ENCODE measurements around the gene AHRR.

The AHRR gene

GRCh38 chr5:431001-431710 lies 109.6 kb downstream of the AHRR start:
- Histone ChIP-seq H3K27ac (ENCODE audit: low read depth, low read length) (no peak overlapping the region), H3K9ac (ENCODE audit: low read depth, low read length) (no peak overlapping the region), H3K36me3 (ENCODE audit: control insufficient read depth, insufficient read depth, low read length) (no peaks in the 10 kb centered on the region), H3K9me3 (ENCODE audit: control insufficient read depth, insufficient read depth, low read length) (no peaks in the 10 kb centered on the region), H3K27me3 (ENCODE audit: control insufficient read depth, insufficient read depth, low read length) (no peaks in the 10 kb centered on the region), H3K4me1 (ENCODE audit: control insufficient read depth, insufficient read depth, low read length) (no peaks in the 10 kb centered on the region), H3K4me3 (ENCODE audit: low read depth, low read length) (no peak overlapping the region)

DNA sequence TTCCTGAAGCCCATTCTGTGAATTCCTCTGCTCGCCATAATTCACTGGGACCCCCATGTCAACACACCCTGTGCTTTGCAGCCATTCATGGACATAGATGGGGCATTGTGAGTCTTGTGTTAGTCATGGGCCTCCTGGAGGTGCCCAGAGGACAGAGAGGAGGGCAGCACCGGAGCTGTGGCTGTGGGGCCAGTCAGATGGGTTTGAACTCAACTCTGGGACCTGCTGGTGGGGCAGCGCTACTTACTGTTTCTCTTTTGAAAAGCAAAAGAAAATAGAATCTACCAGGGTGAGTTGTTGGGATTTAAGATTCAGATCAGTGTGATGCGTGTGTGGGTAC lies 110.2 kb downstream of the AHRR start:
- Histone ChIP-seq H3K36me3 (ENCODE audit: control insufficient read depth, insufficient read depth, low read length) (no peaks in the 10 kb centered on the region), H3K27me3 (ENCODE audit: control insufficient read depth, insufficient read depth, low read length) (no peaks in the 10 kb centered on the region), H3K9ac (ENCODE audit: low read depth, low read length) (no peak overlapping the region), H3K4me1 (ENCODE audit: control insufficient read depth, insufficient read depth, low read length) (no peaks in the 10 kb centered on the region), H3K4me3 (ENCODE audit: low read depth, low read length) (no peak overlapping the region), H3K9me3 (ENCODE audit: control insufficient read depth, insufficient read depth, low read length) (no peaks in the 10 kb centered on the region), H3K27ac (ENCODE audit: low read depth, low read length) (no peak overlapping the region)

- no peak overlapping the region for H3K27ac ChIP-seq (ENCODE audit: low read depth, low read length)
- H3K27me3 ChIP-seq (ENCODE audit: control insufficient read depth, insufficient read depth, low read length): no peaks in the 10 kb centered on the region
- H3K36me3 ChIP-seq (ENCODE audit: control insufficient read depth, insufficient read depth, low read length): no peaks in the 10 kb centered on the region
- no peaks in the 10 kb centered on the region for H3K9me3 ChIP-seq (ENCODE audit: control insufficient read depth, insufficient read depth, low read length)
- H3K4me1 ChIP-seq (ENCODE audit: control insufficient read depth, insufficient read depth, low read length): no peaks in the 10 kb centered on the region
- no peak overlapping the region for H3K4me3 ChIP-seq (ENCODE audit: low read depth, low read length)
- no peak overlapping the region for H3K9ac ChIP-seq (ENCODE audit: low read depth, low read length)
These were observed 110.8 kb downstream of the AHRR start for GRCh38 chr5:432201-432927.

GRCh38 chr5:432928-433791 lies 111.6 kb downstream of the AHRR start:
- Histone ChIP-seq H3K27me3 (ENCODE audit: control insufficient read depth, insufficient read depth, low read length) (no peaks in the 10 kb centered on the region), H3K36me3 (ENCODE audit: control insufficient read depth, insufficient read depth, low read length) (no peaks in the 10 kb centered on the region), H3K9me3 (ENCODE audit: control insufficient read depth, insufficient read depth, low read length) (no peaks in the 10 kb centered on the region), H3K27ac (ENCODE audit: low read depth, low read length) (no peak overlapping the region), H3K4me3 (ENCODE audit: low read depth, low read length) (no peak overlapping the region), H3K9ac (ENCODE audit: low read depth, low read length) (no peak overlapping the region), H3K4me1 (ENCODE audit: control insufficient read depth, insufficient read depth, low read length) (no peaks in the 10 kb centered on the region)

- H3K9me3 ChIP-seq (ENCODE audit: control insufficient read depth, insufficient read depth, low read length): no peaks in the 10 kb centered on the region
- no peak overlapping the region for H3K27ac ChIP-seq (ENCODE audit: low read depth, low read length)
- H3K4me3 ChIP-seq (ENCODE audit: low read depth, low read length): no peak overlapping the region
- H3K9ac ChIP-seq (ENCODE audit: low read depth, low read length): no peak overlapping the region
- no peaks in the 10 kb centered on the region for H3K4me1 ChIP-seq (ENCODE audit: control insufficient read depth, insufficient read depth, low read length)
- no peaks in the 10 kb centered on the region for H3K27me3 ChIP-seq (ENCODE audit: control insufficient read depth, insufficient read depth, low read length)
- no peaks in the 10 kb centered on the region for H3K36me3 ChIP-seq (ENCODE audit: control insufficient read depth, insufficient read depth, low read length)
These were observed 112.3 kb downstream of the AHRR start for GRCh38 chr5:433836-434235.

DNA sequence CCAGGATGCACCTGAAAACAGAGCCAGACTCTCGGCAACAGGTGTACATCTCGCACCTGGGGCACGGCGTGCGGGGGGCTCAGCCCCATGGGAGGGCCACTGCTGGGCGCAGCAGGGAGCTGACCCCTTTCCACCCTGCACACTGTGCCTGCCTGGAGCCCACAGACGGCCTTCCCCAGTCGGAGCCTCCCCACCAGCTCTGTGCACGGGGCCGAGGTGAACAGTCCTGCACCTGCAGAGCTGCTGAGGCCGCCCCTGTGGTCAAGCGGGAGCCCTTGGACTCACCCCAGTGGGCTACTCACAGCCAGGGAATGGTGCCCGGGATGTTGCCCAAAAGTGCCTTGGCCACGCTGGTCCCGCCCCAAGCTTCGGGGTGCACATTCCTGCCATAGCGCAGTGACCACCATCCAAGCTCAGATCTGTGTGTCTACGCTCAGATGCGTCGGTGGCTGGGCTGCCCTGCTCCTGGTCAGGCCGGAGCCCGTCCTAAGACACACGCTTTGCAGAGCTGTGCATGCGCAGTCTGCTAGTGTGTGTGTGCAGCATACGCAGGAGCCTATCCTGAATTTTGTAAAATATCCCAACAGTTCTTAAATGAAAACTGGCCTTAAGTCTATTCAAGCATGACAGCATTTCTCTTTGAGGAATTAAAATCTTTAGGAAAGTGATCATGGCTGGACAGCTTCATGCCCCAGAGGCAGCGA lies 113.1 kb downstream of the AHRR start:
- Histone ChIP-seq H3K27me3 (ENCODE audit: control insufficient read depth, insufficient read depth, low read length) (no peaks in the 10 kb centered on the region), H3K9ac (ENCODE audit: low read depth, low read length) (no peak overlapping the region), H3K4me1 (ENCODE audit: control insufficient read depth, insufficient read depth, low read length) (no peaks in the 10 kb centered on the region), H3K27ac (ENCODE audit: low read depth, low read length) (no peak overlapping the region), H3K4me3 (ENCODE audit: low read depth, low read length) (no peak overlapping the region), H3K9me3 (ENCODE audit: control insufficient read depth, insufficient read depth, low read length) (no peaks in the 10 kb centered on the region), H3K36me3 (ENCODE audit: control insufficient read depth, insufficient read depth, low read length) (no peaks in the 10 kb centered on the region)

GRCh38 chr5:435156-435790 lies 113.8 kb downstream of the AHRR start:
- no peak overlapping the region for H3K4me3 ChIP-seq (ENCODE audit: low read depth, low read length)
- no peak overlapping the region for H3K27ac ChIP-seq (ENCODE audit: low read depth, low read length)
- no peaks in the 10 kb centered on the region for H3K9me3 ChIP-seq (ENCODE audit: control insufficient read depth, insufficient read depth, low read length)
- H3K27me3 ChIP-seq (ENCODE audit: control insufficient read depth, insufficient read depth, low read length): no peaks in the 10 kb centered on the region
- no peaks in the 10 kb centered on the region for H3K36me3 ChIP-seq (ENCODE audit: control insufficient read depth, insufficient read depth, low read length)
- no peaks in the 10 kb centered on the region for H3K4me1 ChIP-seq (ENCODE audit: control insufficient read depth, insufficient read depth, low read length)
- H3K9ac ChIP-seq (ENCODE audit: low read depth, low read length): no peak overlapping the region

DNA sequence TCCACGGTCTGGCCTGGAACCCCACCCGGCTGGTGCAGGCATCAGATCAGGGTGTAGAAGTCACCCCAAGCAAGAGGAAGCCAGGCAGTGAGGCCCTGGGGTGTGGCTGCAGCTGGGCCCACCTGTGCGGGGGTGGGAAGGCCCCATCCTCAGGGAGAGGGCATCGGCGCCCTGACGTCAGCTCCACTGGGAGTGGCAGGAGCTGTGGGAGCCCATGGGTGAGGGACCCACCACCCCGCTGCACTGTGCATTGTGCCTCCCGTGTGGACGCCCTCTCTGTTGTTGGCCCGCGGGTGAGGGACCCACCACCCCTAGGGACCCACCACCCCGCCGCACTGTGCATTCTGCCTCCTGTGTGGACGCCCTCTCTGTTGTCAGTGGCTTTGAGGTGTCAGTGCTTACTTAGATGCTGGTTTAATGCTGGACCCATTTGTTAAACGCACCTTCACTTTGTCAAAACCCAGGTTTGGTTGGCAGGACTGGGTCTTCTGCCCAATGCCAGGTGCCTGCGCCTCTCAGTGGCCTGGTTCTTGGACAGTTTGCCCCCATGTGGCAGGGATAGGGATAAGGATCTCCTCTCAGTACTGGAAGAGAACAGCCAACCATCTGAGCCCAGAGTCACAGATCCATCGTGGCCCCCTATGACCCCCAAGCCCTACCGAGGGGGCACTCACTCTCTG lies 114.6 kb downstream of the AHRR start:
- Histone ChIP-seq H3K27ac (ENCODE audit: low read depth, low read length) (no peak overlapping the region), H3K27me3 (ENCODE audit: control insufficient read depth, insufficient read depth, low read length) (no peaks in the 10 kb centered on the region), H3K36me3 (ENCODE audit: control insufficient read depth, insufficient read depth, low read length) (no peaks in the 10 kb centered on the region), H3K4me1 (ENCODE audit: control insufficient read depth, insufficient read depth, low read length) (no peaks in the 10 kb centered on the region), H3K9me3 (ENCODE audit: control insufficient read depth, insufficient read depth, low read length) (no peaks in the 10 kb centered on the region), H3K9ac (ENCODE audit: low read depth, low read length) (no peak overlapping the region), H3K4me3 (ENCODE audit: low read depth, low read length) (no peak overlapping the region)

DNA sequence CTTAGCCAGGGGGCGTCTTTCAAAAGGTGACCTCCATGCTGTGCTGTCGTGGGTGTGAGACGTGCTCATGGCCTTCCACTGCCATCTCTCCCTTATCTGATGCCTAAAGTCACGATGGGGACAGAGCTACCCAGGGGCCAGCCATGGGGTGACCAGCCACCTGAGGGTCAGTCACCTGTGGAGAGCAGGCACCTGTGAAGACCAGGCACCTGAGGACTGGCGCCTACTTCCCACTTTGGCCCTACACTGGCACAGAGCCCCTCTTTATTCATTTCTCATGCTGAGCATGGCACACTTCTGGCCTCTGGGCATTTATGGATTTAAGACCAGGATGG lies 115.1 kb downstream of the AHRR start:
- H3K36me3 ChIP-seq (ENCODE audit: control insufficient read depth, insufficient read depth, low read length): no peaks in the 10 kb centered on the region
- no peaks in the 10 kb centered on the region for H3K27me3 ChIP-seq (ENCODE audit: control insufficient read depth, insufficient read depth, low read length)
- no peak overlapping the region for H3K4me3 ChIP-seq (ENCODE audit: low read depth, low read length)
- no peaks in the 10 kb centered on the region for H3K9me3 ChIP-seq (ENCODE audit: control insufficient read depth, insufficient read depth, low read length)
- no peaks in the 10 kb centered on the region for H3K4me1 ChIP-seq (ENCODE audit: control insufficient read depth, insufficient read depth, low read length)
- H3K9ac ChIP-seq (ENCODE audit: low read depth, low read length): no peak overlapping the region
- no peak overlapping the region for H3K27ac ChIP-seq (ENCODE audit: low read depth, low read length)

- Histone ChIP-seq H3K9ac (ENCODE audit: low read depth, low read length) (no peak overlapping the region), H3K27ac (ENCODE audit: low read depth, low read length) (no peak overlapping the region), H3K4me1 (ENCODE audit: control insufficient read depth, insufficient read depth, low read length) (no peaks in the 10 kb centered on the region), H3K4me3 (ENCODE audit: low read depth, low read length) (no peak overlapping the region), H3K27me3 (ENCODE audit: control insufficient read depth, insufficient read depth, low read length) (no peaks in the 10 kb centered on the region), H3K9me3 (ENCODE audit: control insufficient read depth, insufficient read depth, low read length) (no peaks in the 10 kb centered on the region), H3K36me3 (ENCODE audit: control insufficient read depth, insufficient read depth, low read length) (no peaks in the 10 kb centered on the region)
These were observed 115.8 kb downstream of the AHRR start for GRCh38 chr5:437281-437771.

All from HUES48 (cell line).